Activated CD4-positive, alpha-beta memory T cell treated with anti-CD3 and anti-CD28 coated beads for 36 hours (primary cell): ENCODE results near the gene FGF7. TPM values are rescaled to one million over a fixed set of nuclear protein-coding genes. Genes with fewer than 3 reads are reported as not detected.
"Not testable (repeated sequence)": the region's sequence is repeated elsewhere in the genome, so short reads cannot be mapped to it uniquely, and the experiment has no call there.

Source experiments
- CTCF ChIA-PET: fragments of 350-600 bp; sonication (Branson Sonifier 250); formaldehyde crosslinking; loops from one replicate; lab custom pipeline; 2021; ENCODE audit warnings: antibody characterized with exemption, inconsistent platforms; lab: Charles Lee
- POLR2A ChIA-PET: fragments of 350-600 bp; sonication (Branson Sonifier 250); formaldehyde crosslinking; loops from one replicate; lab custom pipeline; 2021; ENCODE audit warnings: antibody characterized with exemption; lab: Charles Lee
- DNase-seq: peaks from one replicate; pipeline ENCODE4 v3.0.0-alpha.2; 2020
- H3K27ac Mint-ChIP-seq: one replicate; pipeline ENCODE4 v1.8.0; 2021; ENCODE audit warnings: mixed read lengths
- H3K27me3 Mint-ChIP-seq: one replicate; pipeline ENCODE4 v1.8.0; 2021; ENCODE audit warnings: mixed read lengths
- H3K36me3 Mint-ChIP-seq: one replicate; pipeline ENCODE4 v1.8.0; 2021; ENCODE audit warnings: mixed read lengths
- H3K4me1 Mint-ChIP-seq: one replicate; pipeline ENCODE4 v1.8.0; 2021; ENCODE audit warnings: low read depth, mixed read lengths
- H3K4me3 Mint-ChIP-seq: one replicate; pipeline ENCODE4 v1.8.0; 2021; ENCODE audit warnings: mild to moderate bottlenecking, mixed read lengths
- H3K9me3 Mint-ChIP-seq: one replicate; pipeline ENCODE4 v1.8.0; 2021; ENCODE audit warnings: mixed read lengths
- intact Hi-C: fragments of 100-400 bp; cut with micrococcal nuclease; formaldehyde crosslinking; loops from one replicate; pipeline ENCODE4 v1.15.1; 2023
- total RNA-seq, 2 experiments: library from RNA; stranded (reverse); gene quantifications; one replicate each; pipeline ENCODE4 v1.2.3, GENCODE V29; 2021

The FGF7 gene
- total RNA-seq, 2 experiments from 2014 or later, result not detected

DNA sequence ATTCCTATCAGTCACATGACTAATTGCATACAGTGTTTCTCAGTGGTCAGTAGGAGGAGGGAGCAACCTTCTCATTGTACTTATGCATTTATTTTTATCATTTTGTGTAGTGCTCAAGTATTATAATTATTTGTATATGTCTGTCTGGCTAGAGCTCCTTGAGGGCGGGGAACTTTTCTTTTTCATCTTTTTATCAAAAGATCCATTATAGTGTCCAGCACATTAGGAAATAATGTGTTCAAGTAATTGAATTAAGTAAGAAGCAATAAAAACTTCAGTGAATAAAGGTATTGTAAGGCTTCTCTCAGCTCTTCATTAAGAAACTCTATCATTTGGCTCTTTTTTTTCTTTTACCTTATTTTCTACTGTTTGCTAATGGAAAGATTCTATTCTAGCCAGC is 18.8 kb downstream of the FGF7 start:
- ChIA-PET POLR2A (no interaction called here), CTCF (no interaction called here)
- Mint-ChIP-seq H3K9me3 (no peaks in the 10 kb centered on the region), H3K36me3 (no peaks in the 10 kb centered on the region), H3K27ac (no peak overlapping the region), H3K4me1 (peaks cover 4% of the 10 kb centered on the region), H3K4me3 (no peak overlapping the region), H3K27me3 (no peaks in the 10 kb centered on the region)
- no peak for DNase-seq
- intact Hi-C loops, result no loop called here

- Mint-ChIP-seq H3K9me3 (no peaks in the 10 kb centered on the region), H3K36me3 (no peaks in the 10 kb centered on the region), H3K4me1 (no peaks in the 10 kb centered on the region), H3K27me3 (peaks cover 6% of the 10 kb centered on the region), H3K4me3 (no peak overlapping the region), H3K27ac (no peak overlapping the region)
- CTCF ChIA-PET, result no interaction called here
- intact Hi-C loops, result no loop called here
- no peak for DNase-seq
- POLR2A ChIA-PET, result no interaction called here
Measured at GRCh38 chr15:49452595-49452994, 29.6 kb downstream of the FGF7 start.

GRCh38 chr15:49456166-49456565 is 33.1 kb downstream of the FGF7 start:
- Mint-ChIP-seq H3K27me3 (peaks cover 9% of the 10 kb centered on the region), H3K4me3 (no peak overlapping the region), H3K36me3 (no peaks in the 10 kb centered on the region), H3K27ac (no peak overlapping the region), H3K4me1 (no peaks in the 10 kb centered on the region), H3K9me3 (no peaks in the 10 kb centered on the region)
- intact Hi-C loops, result no loop called here
- CTCF ChIA-PET, result no interaction called here
- DNase-seq, result no peak
- POLR2A ChIA-PET, result no interaction called here

DNA sequence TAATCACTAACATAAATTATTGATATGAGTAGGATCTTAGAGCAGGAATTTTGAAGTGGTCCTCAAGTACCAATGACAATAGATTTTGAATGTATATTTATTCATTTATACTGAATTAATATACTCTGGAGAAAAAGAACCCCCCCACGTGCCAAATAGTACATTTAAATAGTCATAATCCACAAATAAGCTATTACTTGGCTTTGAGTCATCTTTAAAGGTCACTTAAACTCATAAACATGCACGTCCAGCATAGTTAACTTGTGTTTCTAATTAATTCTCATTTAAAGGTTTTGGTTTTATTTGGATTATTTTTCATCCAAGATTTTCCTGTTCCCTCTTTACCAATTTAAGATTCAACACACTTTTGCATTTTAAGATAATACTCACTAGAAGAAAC is 35.1 kb downstream of the FGF7 start:
- no peak for DNase-seq
- intact Hi-C loops, result no loop called here
- no peaks in the 10 kb centered on the region for H3K4me1 Mint-ChIP-seq
- H3K9me3 Mint-ChIP-seq, result no peaks in the 10 kb centered on the region
- no peaks in the 10 kb centered on the region for H3K36me3 Mint-ChIP-seq
- H3K27me3 Mint-ChIP-seq, result peaks cover 9% of the 10 kb centered on the region
- POLR2A ChIA-PET, result no interaction called here
- CTCF ChIA-PET, result no interaction called here
- H3K27ac Mint-ChIP-seq, result no peak overlapping the region
- H3K4me3 Mint-ChIP-seq, result no peak overlapping the region

DNA sequence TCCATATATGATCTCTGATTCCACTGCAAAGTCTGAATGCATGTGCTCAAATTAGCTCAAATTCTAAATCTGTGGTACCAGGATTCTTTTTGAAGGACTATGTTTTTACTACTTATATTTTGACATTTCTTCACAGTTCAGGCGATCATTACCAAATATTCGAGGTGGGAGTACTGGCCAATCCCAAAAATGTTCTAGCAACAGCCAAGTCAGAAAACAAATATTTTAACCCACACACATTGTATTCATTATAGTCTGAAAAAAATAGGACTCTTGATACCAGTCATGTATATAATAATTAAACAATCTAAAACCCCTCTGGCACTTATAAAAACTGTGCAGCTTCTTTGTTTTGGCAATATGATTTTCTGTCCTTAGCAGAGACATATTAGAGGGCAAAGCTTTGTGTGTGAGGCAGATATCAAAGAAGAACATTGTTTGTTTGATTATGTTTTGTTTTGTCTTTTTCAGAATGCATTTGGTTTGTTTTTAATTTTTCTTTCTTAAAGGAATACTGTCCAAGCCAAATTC is 37.4 kb downstream of the FGF7 start:
- intact Hi-C loops, result loop anchor here (10.0 kb wide), 1 partner anchor 604 kb away; no protein-coding TSS in a partner anchor
- Mint-ChIP-seq H3K4me1 (no peaks in the 10 kb centered on the region), H3K27me3 (peaks cover 3% of the 10 kb centered on the region), H3K27ac (no peak overlapping the region), H3K9me3 (no peaks in the 10 kb centered on the region), H3K4me3 (no peak overlapping the region), H3K36me3 (no peaks in the 10 kb centered on the region)
- POLR2A ChIA-PET, result no interaction called here
- DNase-seq, result no peak
- CTCF ChIA-PET, result no interaction called here

GRCh38 chr15:49462232-49462844 is 39.3 kb downstream of the FGF7 start:
- no peak for DNase-seq
- Mint-ChIP-seq H3K4me1 (peaks cover 5% of the 10 kb centered on the region), H3K27me3 (peaks cover 3% of the 10 kb centered on the region), H3K36me3 (no peaks in the 10 kb centered on the region), H3K27ac (no peak overlapping the region), H3K9me3 (no peaks in the 10 kb centered on the region), H3K4me3 (no peak overlapping the region)
- ChIA-PET POLR2A (no interaction called here), CTCF (no interaction called here)
- intact Hi-C loops, result loop anchor here (10.0 kb wide), 1 partner anchor 602 kb away; no protein-coding TSS in a partner anchor

DNA sequence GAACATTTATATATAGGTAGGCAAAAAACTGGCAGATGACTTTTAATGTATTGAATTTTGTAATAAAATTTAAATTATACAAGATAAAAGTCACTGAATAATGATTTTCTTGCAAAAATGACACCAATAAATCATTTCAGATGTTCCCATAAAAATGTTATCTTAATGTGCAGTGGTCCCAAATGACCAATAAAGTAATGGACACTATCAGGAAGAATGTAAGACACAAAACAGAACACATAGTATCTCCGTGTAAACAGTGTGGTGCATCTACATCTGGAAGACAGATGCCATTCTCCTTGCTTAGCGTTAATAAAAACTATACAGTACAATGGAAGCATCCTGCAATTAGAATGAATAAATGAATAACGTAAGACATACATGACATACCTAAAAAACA is 41.5 kb downstream of the FGF7 start:
- Mint-ChIP-seq H3K9me3 (no peaks in the 10 kb centered on the region), H3K4me3 (no peak overlapping the region), H3K27me3 (peaks cover 3% of the 10 kb centered on the region), H3K36me3 (no peaks in the 10 kb centered on the region), H3K27ac (no peak overlapping the region), H3K4me1 (peaks cover 5% of the 10 kb centered on the region)
- CTCF ChIA-PET, result no interaction called here
- DNase-seq, result no peak
- POLR2A ChIA-PET, result no interaction called here
- intact Hi-C loops, result loop anchor here (10.0 kb wide), 1 partner anchor 600 kb away; no protein-coding TSS in a partner anchor

GRCh38 chr15:49466119-49466518 is 43.1 kb downstream of the FGF7 start:
- Mint-ChIP-seq H3K27ac (no peak overlapping the region), H3K36me3 (no peaks in the 10 kb centered on the region), H3K9me3 (no peaks in the 10 kb centered on the region), H3K4me1 (peaks cover 5% of the 10 kb centered on the region), H3K4me3 (no peak overlapping the region), H3K27me3 (no peaks in the 10 kb centered on the region)
- CTCF ChIA-PET, result no interaction called here
- intact Hi-C loops, result loop anchor here (10.0 kb wide), 1 partner anchor 599 kb away; no protein-coding TSS in a partner anchor
- no peak for DNase-seq
- POLR2A ChIA-PET, result no interaction called here

DNA sequence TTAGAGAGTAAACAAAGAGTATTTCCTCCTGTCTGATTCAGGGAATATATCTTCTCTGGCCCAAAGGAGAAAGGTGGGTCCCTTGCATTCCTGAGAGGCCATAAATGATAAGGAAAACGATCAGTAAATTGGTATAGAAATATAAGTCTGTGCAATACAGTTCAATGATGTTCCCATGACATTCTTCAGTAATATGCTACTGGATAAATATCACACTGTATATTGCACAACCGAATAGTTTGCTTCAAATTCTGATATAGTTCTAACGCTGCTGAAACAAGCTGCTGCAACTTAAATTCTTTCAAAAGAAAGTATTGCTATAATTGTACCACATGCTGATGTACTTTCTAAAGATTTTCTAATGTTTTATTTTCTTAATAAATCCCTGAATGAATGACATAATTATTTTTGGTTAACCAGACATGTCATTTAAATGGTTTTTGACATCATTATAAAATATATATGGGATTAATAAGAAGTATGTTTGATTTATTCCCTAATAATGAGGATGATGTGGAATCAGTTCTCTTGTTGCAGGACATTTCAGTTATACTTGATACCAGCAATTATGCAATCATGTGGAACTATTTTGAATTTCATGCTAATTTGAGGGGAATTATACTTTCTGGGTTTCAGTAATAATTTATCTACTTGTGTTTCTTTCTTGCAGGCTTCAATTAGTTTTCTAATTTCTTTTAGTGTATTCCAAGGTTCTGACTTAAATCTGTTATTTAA is 44.9 kb downstream of the FGF7 start:
- intact Hi-C loops, result loop anchor here (10.0 kb wide), 1 partner anchor 597 kb away; no protein-coding TSS in a partner anchor
- Mint-ChIP-seq H3K4me1 (peaks cover 8% of the 10 kb centered on the region), H3K9me3 (no peaks in the 10 kb centered on the region), H3K27ac (no peak overlapping the region), H3K27me3 (no peaks in the 10 kb centered on the region), H3K4me3 (no peak overlapping the region), H3K36me3 (no peaks in the 10 kb centered on the region)
- POLR2A ChIA-PET, result no interaction called here
- CTCF ChIA-PET, result no interaction called here
- DNase-seq, result no peak

- Mint-ChIP-seq H3K9me3 (no peaks in the 10 kb centered on the region), H3K36me3 (no peaks in the 10 kb centered on the region), H3K27me3 (no peaks in the 10 kb centered on the region), H3K27ac (no peak overlapping the region), H3K4me1 (peaks cover 8% of the 10 kb centered on the region), H3K4me3 (no peak overlapping the region)
- CTCF ChIA-PET, result no interaction called here
- intact Hi-C loops, result loop anchor here (10.0 kb wide), 1 partner anchor 596 kb away; no protein-coding TSS in a partner anchor
- no peak for DNase-seq
- POLR2A ChIA-PET, result no interaction called here
Measured at GRCh38 chr15:49468481-49468839, 45.4 kb downstream of the FGF7 start.

DNA sequence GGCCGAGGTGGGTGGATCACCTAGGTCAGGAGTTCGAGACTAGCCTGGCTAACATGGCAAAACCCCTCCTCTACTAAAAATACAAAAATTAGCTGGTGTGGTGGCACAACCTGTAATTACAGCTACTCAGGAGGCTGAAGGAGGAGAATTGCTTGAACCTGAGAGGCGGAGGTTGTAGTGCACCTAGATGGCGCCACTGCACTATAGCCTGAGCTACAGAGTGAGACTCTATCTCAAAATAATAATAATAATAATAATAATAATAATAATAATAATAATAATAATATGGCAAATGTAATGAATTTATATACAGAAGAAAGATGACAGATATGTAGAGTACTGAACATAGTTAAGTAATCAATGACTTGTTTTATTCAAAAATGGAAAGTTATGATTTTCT is 48.2 kb downstream of the FGF7 start:
- H3K9me3 Mint-ChIP-seq, H3K27me3 Mint-ChIP-seq, H3K27ac Mint-ChIP-seq, H3K36me3 Mint-ChIP-seq, H3K4me1 Mint-ChIP-seq, H3K4me3 Mint-ChIP-seq, POLR2A ChIA-PET: not testable (repeated sequence)
- CTCF ChIA-PET, result interaction anchor here (0.7 to 1.5 kb wide), 3 partner anchors 31 to 532 kb away, joined by 3 to 5 read pairs (median 3); no protein-coding TSS in a partner anchor
- DNase-seq, result peak; percentile 51
- intact Hi-C loops, result loop anchor here (10.0 kb wide), 1 partner anchor 674 kb away; no protein-coding TSS in a partner anchor

GRCh38 chr15:49471733-49472132 is 48.7 kb downstream of the FGF7 start:
- POLR2A ChIA-PET, result no interaction called here
- Mint-ChIP-seq H3K9me3 (no peaks in the 10 kb centered on the region), H3K36me3 (no peaks in the 10 kb centered on the region), H3K4me3 (no peak overlapping the region), H3K27me3 (no peaks in the 10 kb centered on the region), H3K4me1 (peaks cover 5% of the 10 kb centered on the region), H3K27ac (no peak overlapping the region)
- peak; percentile 11 for DNase-seq
- CTCF ChIA-PET, result interaction anchor here (0.6 to 1.5 kb wide), 4 partner anchors 32 to 532 kb away, joined by 3 to 5 read pairs (median 4); no protein-coding TSS in a partner anchor
- intact Hi-C loops, result loop anchor here (10.0 kb wide), 1 partner anchor 673 kb away; no protein-coding TSS in a partner anchor
